HEK293 (cell line): Measurements from ENCODE around the gene PEG3.

ENCODE experiments used
- CTCF ChIA-PET: fragments of 350-600 bp; formaldehyde crosslinking; extraction: SDS; loops from one replicate; lab custom pipeline; 2021; ENCODE audit warnings: antibody characterized with exemption; lab: Yijun Ruan, JAX
- POLR2A ChIA-PET: fragments of 300-600 bp; formaldehyde crosslinking; extraction: SDS; loops from one replicate; lab custom pipeline; 2020; ENCODE audit warnings: antibody characterized with exemption, inconsistent platforms; lab: Yijun Ruan, JAX
- H3K27ac ChIP-seq: fragments of 200-500 bp; sonication (Bioruptor generic); 2 replicates; pipeline ENCODE4 v1.5.1; 2014; ENCODE audit warnings: low read depth, low read length, control low read depth, inconsistent platforms; ENCODE audit errors: extremely low read depth
- H3K36me3 ChIP-seq, 2 experiments: fragments of 200-500 bp in 1 of 2; sonication (Bioruptor generic) in 1 of 2; 1 replicate in 1 of 2; 2 replicates in 1 of 2; pipeline ENCODE4 v1.5.1; 2014 to 2017; ENCODE audit warnings: inconsistent platforms in 2 of 2, low read length in 2 of 2; ENCODE audit not compliant: control insufficient read depth in 2 of 2, insufficient read depth in 1 of 2
- H3K4me1 ChIP-seq: fragments of 200-500 bp; sonication (Bioruptor generic); 2 replicates; pipeline ENCODE4 v1.5.1; 2014; ENCODE audit warnings: mild to moderate bottlenecking, low read length, inconsistent platforms; ENCODE audit not compliant: control insufficient read depth, insufficient read depth
- H3K4me3 ChIP-seq: 2 replicates; pipeline ENCODE4 v1.5.1; 2011; ENCODE audit warnings: low read depth, mild to moderate bottlenecking, control low read depth, low read length, moderate library complexity
- H3K9me3 ChIP-seq: fragments of 200-500 bp; sonication (Bioruptor generic); 2 replicates; pipeline ENCODE4 v1.5.1; 2014; ENCODE audit warnings: low read depth, low read length, inconsistent platforms; ENCODE audit not compliant: control insufficient read depth, insufficient read depth
- AEBP2 ChIP-seq: fragments of 450-650 bp; formaldehyde crosslinking; IDR thresholded peaks from 2 replicates; pipeline ENCODE4 v1.5.1; 2016; ENCODE audit warnings: missing biosample characterization, missing genetic modification characterization, borderline replicate concordance
- FEZF1 ChIP-seq: fragments of 450-650 bp; formaldehyde crosslinking; IDR thresholded peaks from 2 replicates; pipeline ENCODE4 v1.5.1; 2016; ENCODE audit warnings: missing biosample characterization, missing genetic modification characterization
- GLI2 ChIP-seq: fragments of 450-650 bp; formaldehyde crosslinking; IDR thresholded peaks from 2 replicates; pipeline ENCODE4; 2017; ENCODE audit warnings: missing biosample characterization, missing genetic modification characterization, low read depth, borderline replicate concordance
- PRDM4 ChIP-seq: fragments of 450-650 bp; formaldehyde crosslinking; IDR thresholded peaks from 2 replicates; pipeline ENCODE4 v1.5.1; 2017; ENCODE audit warnings: missing biosample characterization, missing genetic modification characterization
- SCRT1 ChIP-seq: fragments of 450-650 bp; formaldehyde crosslinking; IDR thresholded peaks from 2 replicates; pipeline ENCODE4 v1.5.1; 2016; ENCODE audit warnings: missing biosample characterization, missing genetic modification characterization, borderline replicate concordance
- TCF7L2 ChIP-seq: IDR thresholded peaks from 2 replicates; pipeline ENCODE4 v1.6.1; 2011; ENCODE audit warnings: low read depth, mild to moderate bottlenecking, inconsistent platforms, low read length, moderate library complexity, borderline replicate concordance
- ZBTB11 ChIP-seq: fragments of 450-650 bp; formaldehyde crosslinking; conservative IDR thresholded peaks from 2 replicates; pipeline ENCODE4 v1.5.1; 2016; ENCODE audit warnings: low read depth, missing biosample characterization, missing genetic modification characterization
- ZBTB44 ChIP-seq: fragments of 450-650 bp; IDR thresholded peaks from 2 replicates; pipeline ENCODE4 v1.5.1; 2018; ENCODE audit warnings: missing biosample characterization, mild to moderate bottlenecking, missing genetic modification characterization
- ZNF114 ChIP-seq: fragments of 450-650 bp; formaldehyde crosslinking; IDR thresholded peaks from 2 replicates; pipeline ENCODE4 v1.5.0; 2017; ENCODE audit warnings: missing biosample characterization, missing genetic modification characterization
- ZNF132 ChIP-seq: fragments of 450-650 bp; formaldehyde crosslinking; IDR thresholded peaks from 2 replicates; pipeline ENCODE4 v1.5.1; 2017; ENCODE audit warnings: missing biosample characterization, missing genetic modification characterization, borderline replicate concordance
- ZNF174 ChIP-seq: fragments of 450-650 bp; formaldehyde crosslinking; IDR thresholded peaks from 2 replicates; pipeline ENCODE4 v1.5.0; 2017; ENCODE audit warnings: missing biosample characterization, mild to moderate bottlenecking, missing genetic modification characterization
- ZNF223 ChIP-seq: fragments of 450-650 bp; formaldehyde crosslinking; IDR thresholded peaks from 2 replicates; pipeline ENCODE4 v1.5.1; 2016; ENCODE audit warnings: missing biosample characterization, missing genetic modification characterization
- ZNF311 ChIP-seq: fragments of 450-650 bp; formaldehyde crosslinking; IDR thresholded peaks from 2 replicates; pipeline ENCODE4 v1.5.1; 2017; ENCODE audit warnings: missing biosample characterization, missing genetic modification characterization, borderline replicate concordance
- ZNF521 ChIP-seq: fragments of 450-650 bp; formaldehyde crosslinking; IDR thresholded peaks from 2 replicates; pipeline ENCODE4 v1.5.1; 2017; ENCODE audit warnings: missing biosample characterization, mild to moderate bottlenecking, missing genetic modification characterization
- ZNF561 ChIP-seq: fragments of 450-650 bp; IDR thresholded peaks from 2 replicates; pipeline ENCODE4 v1.5.1; 2018; ENCODE audit warnings: missing biosample characterization, missing genetic modification characterization, borderline replicate concordance
- ZNF621 ChIP-seq: fragments of 450-650 bp; formaldehyde crosslinking; IDR thresholded peaks from 2 replicates; pipeline ENCODE4 v1.5.1; 2017; ENCODE audit warnings: missing biosample characterization, missing genetic modification characterization
- ZNF692 ChIP-seq: fragments of 450-650 bp; formaldehyde crosslinking; IDR thresholded peaks from 2 replicates; pipeline ENCODE4 v1.5.1; 2016; ENCODE audit warnings: missing biosample characterization, missing genetic modification characterization

PEG3 gene

GRCh38 chr19:56840451-56841192 lies at the start of gene PEG3, which contains the start of gene ZIM2:
TSS of gene PEG3 (minus strand) at chr19:56840726. CDS start at chr19:56824655, 16,071 bp downstream.
TSS of gene ZIM2 (minus strand) at chr19:56840726. CDS start at chr19:56824277, 16,449 bp downstream.
- H3K4me1 ChIP-seq: no peaks in the 10 kb centered on the region
- no peak for TF ChIP-seq ZNF692 (tag by site-specific recombination)
- TF ChIP-seq ZNF521 (tag by site-specific recombination): no peak
- TF ChIP-seq ZNF114: no peak
- TF ChIP-seq ZBTB11 (tag by site-specific recombination): no peak
- TF ChIP-seq PRDM4 (tag by site-specific recombination): no peak
- TF ChIP-seq TCF7L2: no peak
- no peak for TF ChIP-seq ZNF223
- TF ChIP-seq ZNF311 (tag by site-specific recombination): no peak
- no peak for TF ChIP-seq ZNF132
- TF ChIP-seq, all 188 proteins: peak for 0
- Histone ChIP-seq H3K27ac (no peak within 1 kb of the TSS), H3K4me3 (no peak within 1 kb of the TSS), H3K36me3 (no peaks in the 10 kb centered on the region), H3K9me3 (no peaks in the 10 kb centered on the region)
- ChIA-PET CTCF (no interaction called here), POLR2A (no interaction called here)

- POLR2A ChIA-PET: no interaction called here
- TF ChIP-seq ZNF561: no peak
- Histone ChIP-seq H3K27ac (no peak overlapping the region), H3K4me3 (no peak overlapping the region), H3K9me3 (no peaks in the 10 kb centered on the region; the same call in 1 of the 2 replicates), H3K4me1 (no peaks in the 10 kb centered on the region), H3K36me3 (no peaks in the 10 kb centered on the region)
- CTCF ChIA-PET: no interaction called here
Measured at GRCh38 chr19:56885173-56885985, 44.9 kb upstream of the PEG3 start.

GRCh38 chr19:56884441-56884840 lies 43.9 kb upstream of the PEG3 start:
- Histone ChIP-seq H3K9me3 (no peaks in the 10 kb centered on the region; the same call in 1 of the 2 replicates), H3K36me3 (no peaks in the 10 kb centered on the region), H3K27ac (no peak overlapping the region), H3K4me3 (no peak overlapping the region), H3K4me1 (no peaks in the 10 kb centered on the region)
- ChIA-PET POLR2A (no interaction called here), CTCF (no interaction called here)
- TF ChIP-seq ZNF174 (tag by site-specific recombination): no peak
- no peak for TF ChIP-seq GLI2 (tag by site-specific recombination)
- no peak for TF ChIP-seq FEZF1 (tag by site-specific recombination)
- no peak for TF ChIP-seq ZNF621 (tag by site-specific recombination)
- no peak for TF ChIP-seq ZBTB44 (tag by site-specific recombination)
- TF ChIP-seq SCRT1 (tag by site-specific recombination): no peak
- no peak for TF ChIP-seq AEBP2
